CD4-positive, alpha-beta T cell treated with Interleukin-2 at 100 ng/mL for 4 hours (primary cell): ENCODE results near the gene GNAZ.

Source experiments
- DNase-seq: peaks from one replicate; pipeline ENCODE4 v3.0.0-alpha.2; 2020; ENCODE audit warnings: low spot score

Gene GNAZ

DNA sequence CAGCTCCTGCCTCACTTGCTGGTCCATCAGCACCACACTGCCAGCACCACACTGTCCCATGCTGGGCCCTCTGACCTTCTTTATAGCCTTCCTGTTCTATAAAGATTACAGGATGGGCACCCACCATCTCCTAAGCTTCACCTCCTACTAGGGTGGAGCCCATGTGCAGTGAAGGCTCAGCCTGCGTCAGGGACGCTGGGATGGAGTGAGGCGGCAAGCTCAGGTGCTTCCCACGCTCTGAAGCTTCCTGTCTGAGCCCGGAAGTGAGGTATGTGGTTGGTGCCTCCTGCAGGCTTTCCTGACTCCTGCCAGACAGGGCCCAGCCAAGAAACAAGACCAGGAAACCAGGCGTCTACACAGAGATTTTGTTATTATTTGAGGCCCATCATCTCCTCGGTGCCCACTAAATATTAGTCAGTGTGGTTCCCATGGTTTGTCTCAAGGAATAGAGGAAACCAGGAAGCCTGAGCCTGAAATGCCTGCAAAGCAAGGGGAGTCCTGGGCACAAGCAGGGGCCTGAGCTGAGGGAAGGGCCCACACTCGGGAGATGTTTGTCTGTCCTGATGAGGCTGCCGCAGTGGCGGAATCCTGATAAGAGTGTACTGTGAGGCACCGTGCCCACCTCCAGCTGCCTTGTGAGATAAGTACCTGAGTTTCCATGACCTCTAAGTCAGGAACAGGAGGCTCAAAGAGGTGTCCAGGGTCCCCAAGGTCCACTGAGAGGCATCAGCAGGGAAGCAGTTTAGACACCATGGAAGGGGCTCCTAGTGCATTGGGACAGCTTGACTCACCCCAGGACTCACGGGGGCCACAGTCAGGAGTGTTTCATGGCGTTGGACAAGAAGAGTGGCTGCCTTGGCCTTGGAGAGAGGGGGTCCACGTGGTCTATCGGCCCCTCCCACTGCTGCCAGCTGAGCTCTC is 49.4 kb downstream of the GNAZ start:
- DNase-seq, result peak; percentile 60

DNA sequence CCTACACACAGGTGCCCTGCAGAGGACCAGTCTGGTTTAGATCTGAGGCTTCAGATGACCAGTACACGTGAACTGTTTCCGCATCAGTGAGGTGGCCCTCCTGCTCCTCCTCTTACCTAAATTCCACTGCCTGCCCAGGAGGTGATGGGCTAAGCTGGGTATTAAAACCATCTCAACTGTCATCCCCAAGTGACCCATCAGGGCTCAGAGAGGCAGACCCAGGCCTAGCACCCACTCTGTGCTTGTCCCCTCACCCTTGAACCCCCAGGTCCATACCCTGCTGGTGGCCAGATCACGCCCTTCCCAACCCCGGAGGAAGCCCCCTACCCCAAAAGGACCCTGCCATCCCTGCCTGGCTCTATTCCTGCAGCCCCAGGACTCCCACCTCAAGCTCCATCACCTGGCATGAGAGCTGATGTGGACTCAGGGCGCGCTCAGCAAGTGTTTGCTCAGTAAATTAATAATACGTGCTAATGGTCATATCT is 50.1 kb downstream of the GNAZ start:
- no peak for DNase-seq

DNA sequence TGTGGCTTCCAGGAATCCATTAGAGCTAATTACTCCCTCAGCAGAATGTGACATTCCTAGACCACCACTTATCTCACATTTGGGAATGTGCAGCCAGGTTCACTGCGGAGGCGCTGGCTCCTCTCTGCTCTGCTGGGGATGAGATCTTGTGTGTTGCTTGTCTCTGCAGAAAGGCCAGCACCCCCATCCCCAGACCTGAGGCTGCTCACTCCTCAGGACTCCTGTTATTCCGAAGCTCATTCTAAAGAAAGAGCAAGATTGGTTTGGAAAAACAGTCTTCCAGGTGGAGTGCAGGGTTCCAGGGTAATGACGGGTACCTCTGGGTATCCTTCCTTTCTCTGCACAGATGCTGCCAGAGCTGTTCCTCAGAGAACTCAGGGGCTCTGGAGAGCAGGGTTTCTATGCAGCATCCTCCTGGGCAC is 50.7 kb downstream of the GNAZ start:
- no peak for DNase-seq

DNA sequence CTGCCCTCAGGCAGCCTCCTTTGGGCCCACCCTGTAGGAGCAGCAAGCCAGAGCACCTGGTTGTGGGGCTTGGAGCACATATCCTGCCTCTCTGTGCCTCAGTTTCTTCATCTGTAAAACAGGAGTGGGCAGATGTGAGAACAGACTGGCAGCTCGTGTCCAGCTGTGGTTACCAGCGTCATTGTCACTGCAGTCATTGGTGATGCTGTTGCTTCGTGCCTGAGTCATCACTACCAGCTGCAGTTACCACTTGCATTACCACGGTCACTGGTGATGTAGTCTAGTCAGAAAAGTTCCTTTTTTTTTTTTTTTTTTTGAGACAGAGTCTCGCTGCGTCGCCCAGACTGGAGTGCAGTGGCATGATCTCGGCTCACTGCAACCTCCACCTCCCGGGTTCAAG is 51.1 kb downstream of the GNAZ start:
- no peak for DNase-seq

- DNase-seq, result no peak
Measured at GRCh38 chr22:23122216-23122957, 52.1 kb downstream of the GNAZ start.

GRCh38 chr22:23122992-23123803 is 52.9 kb downstream of the GNAZ start:
- no peak for DNase-seq

DNA sequence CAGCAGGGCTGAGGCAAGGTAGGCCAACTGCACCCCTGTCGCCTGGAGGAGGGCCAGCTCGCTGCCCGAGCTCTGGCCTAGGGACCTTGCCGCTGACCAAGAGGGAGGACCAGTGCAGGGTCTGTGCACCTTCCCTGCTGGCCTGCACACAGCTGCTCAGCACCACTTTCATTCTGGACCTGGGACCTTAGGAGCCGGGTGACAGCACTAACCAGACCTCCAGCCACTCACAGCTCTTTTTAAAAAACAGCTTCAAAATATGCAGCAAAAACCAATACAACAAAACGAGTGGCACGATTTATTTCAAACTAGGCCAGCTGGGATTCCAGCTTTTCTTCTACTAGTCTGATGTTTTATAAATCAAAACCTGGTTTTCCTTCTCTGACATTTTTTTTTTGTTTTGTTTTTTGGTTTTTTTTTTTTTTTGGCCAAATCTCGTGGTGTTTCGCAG is 53.5 kb downstream of the GNAZ start:
- no peak for DNase-seq

DNA sequence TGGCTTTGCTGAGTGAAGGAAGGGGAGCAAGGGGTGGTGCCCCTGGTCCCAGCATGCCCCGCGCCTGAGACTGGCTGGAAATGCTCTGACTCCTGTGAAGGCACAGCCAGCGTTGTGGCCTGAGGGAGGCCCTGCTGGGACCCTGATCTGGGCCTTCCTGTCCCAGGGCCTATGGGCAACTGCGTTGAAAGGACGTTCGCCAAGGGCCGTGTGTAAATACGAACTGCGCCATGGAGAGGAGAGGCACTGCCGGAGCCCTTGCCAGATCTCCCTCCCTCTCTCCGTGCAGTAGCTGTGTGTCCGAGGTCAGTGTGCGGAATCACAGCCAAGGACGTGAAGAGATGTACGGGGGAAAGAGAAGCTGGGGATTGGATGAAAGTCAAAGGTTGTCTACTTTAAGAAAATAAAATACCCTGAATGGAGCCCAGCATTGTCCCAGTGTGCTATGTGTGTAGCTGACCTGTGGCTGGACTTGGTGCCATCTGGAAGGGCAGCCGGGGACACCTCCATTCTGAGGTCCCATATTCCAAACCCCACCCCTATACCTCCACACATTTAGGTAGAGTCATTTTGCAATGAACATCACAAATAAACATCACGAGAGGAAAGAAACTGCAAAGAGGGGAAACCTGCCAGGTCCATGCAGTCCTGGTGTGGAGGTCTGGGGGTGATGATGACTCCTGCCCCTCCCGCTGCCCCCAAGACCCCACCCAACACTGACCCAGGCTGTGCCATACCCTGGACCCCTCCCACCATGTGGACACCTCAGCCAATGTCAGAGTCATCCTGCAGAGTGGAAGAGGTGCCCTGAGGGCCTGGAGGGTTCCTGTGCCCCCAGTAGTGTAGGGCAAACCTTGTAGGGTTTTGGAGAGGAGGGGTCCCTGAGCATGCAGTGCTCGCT is 54.5 kb downstream of the GNAZ start:
- no peak for DNase-seq

GRCh38 chr22:23125512-23126103 is 55.3 kb downstream of the GNAZ start:
- DNase-seq, result no peak

GRCh38 chr22:23126165-23127054 is 56.1 kb downstream of the GNAZ start:
- no peak for DNase-seq

- DNase-seq, result no peak
Measured at GRCh38 chr22:23127055-23127756, 56.9 kb downstream of the GNAZ start.

DNA sequence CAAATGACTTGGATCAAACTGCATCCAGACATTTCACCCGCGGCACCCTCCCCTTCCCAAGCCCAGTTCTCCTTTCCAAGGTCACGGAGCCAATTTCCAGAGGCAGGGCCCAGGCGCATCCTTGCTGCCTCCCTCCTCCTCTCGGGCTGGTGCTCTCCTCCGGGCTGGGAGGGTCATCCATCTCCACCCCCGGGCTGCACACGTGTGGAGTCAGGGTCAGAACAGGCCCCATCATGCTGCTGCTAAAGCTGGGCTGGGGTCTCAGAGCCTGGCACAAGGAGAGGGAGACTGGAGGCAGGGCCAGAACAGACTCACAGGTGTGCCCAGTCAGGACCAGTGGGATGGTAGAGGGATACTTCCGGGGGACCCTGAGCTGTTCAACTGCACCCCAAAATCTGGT is 57.5 kb downstream of the GNAZ start:
- no peak for DNase-seq

- DNase-seq, result peak; percentile 78
Measured at GRCh38 chr22:23128269-23129108, 58.2 kb downstream of the GNAZ start.

- no peak for DNase-seq
Measured at GRCh38 chr22:23129149-23129548, 58.8 kb downstream of the GNAZ start.

DNA sequence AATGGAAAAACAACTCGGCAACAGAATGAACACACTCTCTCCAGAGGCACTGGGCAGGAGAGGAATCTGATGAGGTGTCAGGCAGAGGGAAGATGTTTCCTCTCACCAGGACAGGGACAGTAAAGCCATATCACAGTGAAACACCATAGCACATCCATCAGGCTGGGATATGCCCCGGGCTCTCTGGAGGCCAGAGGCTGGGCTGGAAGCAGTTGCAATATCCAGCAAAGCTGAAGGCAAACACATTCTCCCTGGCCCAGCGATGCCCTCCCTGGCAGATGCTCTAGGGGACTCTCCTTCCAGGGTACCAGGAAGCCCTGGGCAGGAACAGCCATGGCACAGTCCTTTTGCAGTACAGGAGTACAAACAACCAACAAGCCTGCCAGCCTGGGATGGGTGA is 60.4 kb downstream of the GNAZ start:
- no peak for DNase-seq

GRCh38 chr22:23131931-23132330 is 61.6 kb downstream of the GNAZ start:
- DNase-seq, result no peak

- no peak for DNase-seq
Measured at GRCh38 chr22:23132376-23133091, 62.2 kb downstream of the GNAZ start.
